ENCODE data around the gene PCBP3.

- no peak for TF ChIP-seq POLR2A (IDR thresholded peaks at IDR 0.05; ENCODE audit: low read depth, low read length)
- no peak for TF ChIP-seq POLR2AphosphoS5 (IDR thresholded peaks at IDR 0.05; ENCODE audit: low read depth, low read length)
- TF ChIP-seq TAF1 (IDR thresholded peaks at IDR 0.05; ENCODE audit: borderline replicate concordance, low read depth, low read length): no peak
Observed at GRCh38 chr21:45898781-45899180, 255.3 kb downstream of the PCBP3 start.
